ENCODE data around the gene IGSF21. TPM values are rescaled to one million over a fixed set of nuclear protein-coding genes. Genes with fewer than 3 reads are reported as not detected.

Gene IGSF21
- total RNA-seq, 1 donor from 2014 or later = not detected

GRCh38 chr1:18300376-18300775 lies 192.8 kb downstream of the IGSF21 start:
- H3K4me3 ChIP-seq (ENCODE audit: low read depth, low read length) = no peak overlapping the region
- TF ChIP-seq CTCF (conservative IDR thresholded peaks at IDR 0.05; ENCODE audit: low read depth, low read length) = no peak
- no peak for DNase-seq (ENCODE audit: low read depth)

GRCh38 chr1:18302788-18303413 lies 195.3 kb downstream of the IGSF21 start:
- H3K4me3 ChIP-seq (ENCODE audit: low read depth, low read length) = no peak overlapping the region
- DNase-seq (ENCODE audit: low read depth) = no peak
- peak; percentile 52 for TF ChIP-seq CTCF (conservative IDR thresholded peaks at IDR 0.05; ENCODE audit: low read depth, low read length)

GRCh38 chr1:18304151-18304869 lies 196.7 kb downstream of the IGSF21 start:
- no peak for DNase-seq (ENCODE audit: low read depth)
- no peak for TF ChIP-seq CTCF (conservative IDR thresholded peaks at IDR 0.05; ENCODE audit: low read depth, low read length)
- no peak overlapping the region for H3K4me3 ChIP-seq (ENCODE audit: low read depth, low read length)

- no peak overlapping the region for H3K4me3 ChIP-seq (ENCODE audit: low read depth, low read length)
- no peak for DNase-seq (ENCODE audit: low read depth)
- no peak for TF ChIP-seq CTCF (conservative IDR thresholded peaks at IDR 0.05; ENCODE audit: low read depth, low read length)
These were observed 197.7 kb downstream of the IGSF21 start for GRCh38 chr1:18305182-18305795.

GRCh38 chr1:18307329-18307898 lies 199.8 kb downstream of the IGSF21 start:
- DNase-seq (ENCODE audit: low read depth) = no peak
- H3K4me3 ChIP-seq (ENCODE audit: low read depth, low read length) = no peak overlapping the region
- TF ChIP-seq CTCF (conservative IDR thresholded peaks at IDR 0.05; ENCODE audit: low read depth, low read length) = no peak

- H3K4me3 ChIP-seq (ENCODE audit: low read depth, low read length) = no peak overlapping the region
- no peak for DNase-seq (ENCODE audit: low read depth)
- TF ChIP-seq CTCF (conservative IDR thresholded peaks at IDR 0.05; ENCODE audit: low read depth, low read length) = no peak
These were observed 202.1 kb downstream of the IGSF21 start for GRCh38 chr1:18309552-18310155.
